HG02852 (cell line): Measurements from ENCODE around the gene KLRF2.
"Not testable (repeated sequence)": the region's sequence is repeated elsewhere in the genome, so short reads cannot be mapped to it uniquely, and the experiment has no call there.

Experiments
- ATAC-seq: cut with Tn5 transposase; IDR thresholded peaks from one replicate; pipeline ENCODE4 v1.9.1; 2021; ENCODE audit warnings: mild to moderate bottlenecking, moderate library complexity; ENCODE audit not compliant: unreplicated experiment

KLRF2 gene, protein sequence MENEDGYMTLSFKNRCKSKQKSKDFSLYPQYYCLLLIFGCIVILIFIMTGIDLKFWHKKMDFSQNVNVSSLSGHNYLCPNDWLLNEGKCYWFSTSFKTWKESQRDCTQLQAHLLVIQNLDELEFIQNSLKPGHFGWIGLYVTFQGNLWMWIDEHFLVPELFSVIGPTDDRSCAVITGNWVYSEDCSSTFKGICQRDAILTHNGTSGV

DNA sequence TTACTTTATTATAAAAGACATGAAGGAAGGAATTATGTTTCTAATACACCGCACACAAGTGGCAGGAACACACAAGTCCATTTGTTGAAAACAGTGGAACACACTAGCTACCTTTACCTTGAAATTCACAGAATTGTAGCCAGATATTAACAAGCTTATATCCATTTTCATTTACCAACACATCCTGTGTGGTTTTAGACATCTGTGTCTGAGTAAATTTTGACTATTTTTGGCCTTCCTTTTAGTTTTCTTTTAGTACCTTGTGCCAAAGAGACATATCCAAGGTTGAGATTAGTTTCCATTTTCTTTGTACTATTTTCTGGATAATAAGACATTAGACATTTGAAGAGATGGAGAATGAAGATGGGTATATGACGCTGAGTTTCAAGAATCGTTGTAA, at the start of gene KLRF2:
Gene KLRF2 (plus strand): TSS at position 244 of the 400 bp plus-strand sequence. CDS start 107 bp downstream, at position 351.
- no peak for ATAC-seq

DNA sequence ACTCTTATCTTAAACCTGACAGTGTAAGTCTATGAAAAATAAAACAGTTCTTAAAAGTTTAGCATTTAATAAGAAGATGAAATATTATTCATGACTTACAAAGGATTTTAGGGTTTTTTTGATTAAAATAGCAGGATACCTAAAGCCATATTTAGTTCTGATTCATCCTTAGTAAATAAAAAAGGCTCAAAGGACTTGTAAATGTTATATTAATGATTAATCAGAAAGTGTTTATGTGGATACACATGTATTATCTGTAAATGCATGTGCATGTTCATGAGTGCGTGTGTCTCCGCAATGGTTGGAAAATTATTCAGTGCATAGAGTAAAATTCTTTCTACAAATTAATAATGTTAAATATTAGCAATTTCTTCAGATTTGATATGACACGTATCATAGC, 49.6 kb upstream of the KLRF2 start:
- no peak for ATAC-seq

DNA sequence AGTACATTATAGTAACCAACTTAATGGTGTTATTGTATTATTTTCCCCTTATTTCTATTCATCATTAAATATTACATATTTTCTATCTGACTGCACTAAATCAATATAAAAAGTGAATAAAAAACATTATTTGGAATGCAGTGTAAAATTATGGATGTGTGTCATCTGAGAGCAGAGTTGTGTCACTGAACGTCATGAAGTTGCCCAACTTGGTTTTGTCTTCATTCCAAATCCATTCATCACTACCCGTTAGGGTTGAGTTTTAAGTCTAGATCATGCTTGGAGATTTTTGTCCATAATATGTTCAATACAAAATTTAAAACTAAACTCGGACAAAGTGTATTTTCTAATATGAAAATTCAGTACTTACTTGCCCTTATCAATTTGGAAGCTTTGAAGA, 37.9 kb upstream of the KLRF2 start:
- ATAC-seq = no peak

GRCh38 chr12:9848899-9849298, 32.4 kb upstream of the KLRF2 start:
- ATAC-seq = no peak

DNA sequence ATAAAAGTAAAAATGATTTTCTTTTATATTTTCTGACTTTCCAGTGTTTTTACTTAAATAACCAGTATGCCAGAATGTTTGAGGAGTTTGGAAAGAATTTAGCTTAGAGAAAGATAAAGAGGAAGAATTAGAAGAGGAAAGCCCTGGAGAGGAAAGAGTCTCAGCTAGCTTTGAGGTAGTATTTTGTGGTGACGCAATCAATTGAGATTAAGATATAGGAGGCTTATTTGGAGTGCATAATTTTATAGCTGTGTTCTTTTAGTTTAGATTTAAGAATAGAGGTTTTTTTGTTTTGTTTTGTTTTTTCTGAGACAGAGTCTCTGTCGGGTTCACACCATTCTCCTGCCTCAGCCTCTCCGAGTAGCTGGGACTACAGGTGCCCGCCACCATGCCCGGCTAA, 30.2 kb upstream of the KLRF2 start:
- no peak for ATAC-seq

DNA sequence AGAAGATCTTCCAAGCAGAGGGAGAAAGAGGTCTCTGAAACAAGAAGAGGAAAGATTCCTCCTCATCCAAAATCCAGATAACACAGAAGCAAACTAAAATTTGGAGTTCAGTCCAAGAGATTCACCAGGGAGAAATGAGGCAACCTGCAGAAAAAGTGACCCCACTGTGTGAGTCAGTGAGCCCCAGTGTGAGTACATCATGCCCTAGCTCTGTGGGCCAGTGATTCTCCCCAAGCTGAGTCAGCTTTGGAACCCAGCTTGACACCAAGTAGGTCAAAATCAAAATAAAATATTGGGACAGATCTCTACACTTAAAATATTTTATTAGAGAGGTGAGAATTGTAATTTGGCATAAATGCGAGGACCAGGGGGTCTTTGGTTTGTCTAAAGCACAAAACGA, 29.4 kb upstream of the KLRF2 start:
- no peak for ATAC-seq

GRCh38 chr12:9856151-9856550, 25.1 kb upstream of the KLRF2 start:
- ATAC-seq = no peak

DNA sequence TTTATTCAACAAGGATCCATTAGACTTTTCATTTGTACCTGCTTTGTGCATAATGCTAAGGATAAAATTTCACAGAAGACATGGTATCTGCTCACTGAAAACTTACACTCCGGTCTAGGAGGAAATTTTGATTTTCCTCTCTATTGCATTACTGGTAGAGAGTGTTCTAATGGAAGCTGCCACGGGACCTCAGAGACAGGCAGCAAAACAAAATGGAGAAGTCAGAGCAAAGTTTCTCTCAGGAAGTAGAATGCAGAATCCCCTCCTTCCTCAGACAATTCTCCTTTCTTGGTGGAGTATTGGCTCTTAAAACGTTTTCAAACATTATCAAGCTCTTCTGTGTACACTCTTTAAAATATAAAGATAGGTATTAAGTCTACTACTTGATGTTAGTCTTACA, 24.4 kb upstream of the KLRF2 start:
- no peak for ATAC-seq

- no peak for ATAC-seq
Observed at GRCh38 chr12:9858135-9858534, 23.2 kb upstream of the KLRF2 start.

GRCh38 chr12:9864913-9865675, 16.2 kb upstream of the KLRF2 start:
- ATAC-seq = no peak

- no peak for ATAC-seq
Observed at GRCh38 chr12:9866860-9867269, 14.4 kb upstream of the KLRF2 start.

DNA sequence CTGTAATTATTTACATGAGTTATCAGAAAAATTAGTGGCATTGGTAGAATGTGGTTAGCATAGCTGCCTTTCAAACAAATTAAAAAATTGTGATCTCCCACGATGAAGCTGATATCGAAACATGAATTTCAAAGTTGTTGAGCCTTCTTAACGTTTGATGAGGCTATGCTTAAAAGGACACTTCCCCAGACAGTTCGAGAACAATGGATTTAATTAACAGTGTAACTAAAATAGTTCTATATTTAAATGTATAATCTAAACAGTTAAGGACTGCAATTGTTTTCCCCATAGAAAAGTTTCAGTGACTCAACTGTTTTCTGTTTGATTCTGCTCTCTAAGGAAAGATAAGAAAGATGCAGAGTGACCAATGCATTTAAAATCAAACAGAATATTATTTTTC, 13.8 kb upstream of the KLRF2 start:
- no peak for ATAC-seq

GRCh38 chr12:9868311-9868801, 12.9 kb upstream of the KLRF2 start:
- ATAC-seq = no peak

- no peak for ATAC-seq
Observed at GRCh38 chr12:9868951-9869306, 12.4 kb upstream of the KLRF2 start.

DNA sequence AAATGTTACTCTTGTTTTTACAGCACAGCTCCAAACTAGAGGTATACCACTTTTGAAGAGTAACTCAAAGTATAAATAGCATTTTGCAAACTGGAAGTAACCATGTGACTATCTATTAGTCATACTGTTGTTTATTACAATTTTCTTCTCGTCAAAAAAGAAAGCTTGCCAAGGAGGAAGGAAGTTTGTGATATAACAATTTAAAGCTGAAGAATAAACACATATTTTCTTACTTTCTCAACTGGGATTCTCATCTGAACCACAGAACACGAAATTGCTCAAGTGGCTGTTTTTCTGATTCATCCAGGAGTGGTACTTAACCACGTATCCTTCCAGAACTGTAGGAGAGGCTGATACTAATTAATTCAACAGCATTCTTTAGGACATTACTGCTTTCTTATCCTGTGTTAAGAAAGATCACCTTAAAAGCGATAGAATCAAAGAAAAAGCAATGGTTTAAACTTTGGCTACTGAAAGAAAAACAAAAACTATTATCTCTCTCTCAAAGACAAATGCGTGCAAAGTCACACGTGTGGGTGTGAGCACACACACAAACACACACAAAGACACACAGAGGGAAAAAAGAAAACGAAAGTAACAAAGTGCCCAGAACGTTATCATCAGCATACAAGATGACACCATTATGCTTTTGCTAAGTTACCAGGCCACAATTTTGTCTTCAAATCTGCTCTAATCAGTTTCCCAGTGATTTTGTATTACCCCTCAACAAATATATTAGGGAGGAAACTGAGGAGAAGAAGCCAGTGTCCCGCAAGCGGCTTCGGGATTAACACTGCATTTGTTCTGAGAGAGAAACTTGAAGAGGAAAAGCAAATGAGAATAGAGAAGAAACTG, 11.8 kb upstream of the KLRF2 start, which contains the start of gene CLEC2B:
Gene CLEC2B (minus strand): TSS at position 48 of the 855 bp plus-strand sequence.
- no peak for ATAC-seq

DNA sequence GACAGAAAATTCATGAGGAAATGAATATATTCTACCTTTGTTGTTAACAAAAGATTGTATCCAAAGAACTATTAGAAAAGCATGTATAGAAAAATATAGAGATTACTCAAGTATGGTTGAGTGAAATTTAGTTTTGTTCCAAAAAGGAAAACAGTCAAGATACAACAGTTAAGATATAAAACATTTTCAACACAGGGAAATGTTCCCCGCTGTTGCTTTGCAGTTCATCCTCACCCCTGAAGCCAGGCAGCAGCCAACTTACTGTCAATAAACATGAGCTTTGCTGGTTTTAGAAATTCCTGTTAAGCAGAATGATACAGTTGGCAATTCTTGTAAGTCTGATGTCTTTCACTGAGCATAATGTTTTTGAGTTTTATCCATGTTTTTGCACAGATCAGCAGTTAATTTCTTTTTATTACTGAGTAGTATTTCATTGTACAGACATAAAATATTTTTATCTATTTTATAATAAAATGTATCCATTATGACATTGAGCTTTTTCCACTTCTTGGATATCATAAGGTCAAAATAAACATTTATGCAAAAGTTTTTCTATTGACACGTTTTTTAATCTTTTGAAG, 10.9 kb upstream of the KLRF2 start:
- no peak for ATAC-seq

GRCh38 chr12:9872162-9872561, 9.1 kb upstream of the KLRF2 start:
- no peak for ATAC-seq

DNA sequence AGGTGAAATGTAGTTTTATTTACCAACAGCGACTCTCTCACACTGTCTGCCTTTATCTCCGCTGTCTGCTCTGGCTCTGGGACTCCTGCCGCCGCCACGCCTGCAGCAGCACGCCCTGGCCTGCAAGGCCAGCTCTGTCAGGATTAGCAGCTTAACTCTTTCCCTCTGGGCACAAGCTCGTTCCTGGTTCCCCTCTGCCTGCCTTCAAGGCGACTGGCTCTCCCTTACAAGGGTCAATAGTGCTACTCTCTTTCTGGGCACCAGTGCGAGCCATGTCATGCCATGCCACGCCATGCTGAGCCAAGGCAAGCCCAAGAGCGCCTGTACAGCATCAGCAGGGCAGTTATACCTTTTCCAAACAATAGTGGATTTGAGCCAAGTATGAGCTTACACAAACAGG, 8.5 kb upstream of the KLRF2 start:
- ATAC-seq = no peak

GRCh38 chr12:9876120-9876519, 5.2 kb upstream of the KLRF2 start:
- ATAC-seq = not testable (repeated sequence)

GRCh38 chr12:9880532-9881078, 684 bp upstream of the KLRF2 start:
- no peak for ATAC-seq

DNA sequence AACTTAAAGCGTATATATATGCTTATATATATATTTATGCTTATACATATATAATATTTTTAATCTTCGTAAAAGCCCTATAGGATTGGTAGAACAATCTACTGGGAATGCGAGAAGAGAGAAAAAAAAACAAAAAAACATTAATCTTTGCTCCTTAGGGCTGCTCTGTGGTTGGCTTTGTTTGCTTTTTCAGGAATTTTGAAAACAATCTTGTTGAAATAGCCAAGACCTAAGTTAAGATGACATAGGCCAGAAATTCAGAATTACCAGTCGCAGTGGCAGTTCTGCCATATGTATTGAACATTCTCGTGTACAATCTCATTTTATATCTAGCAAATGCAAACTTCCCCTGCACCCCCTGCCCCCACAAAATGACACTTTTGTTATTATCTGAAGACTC, 699 bp downstream of the KLRF2 start:
- no peak for ATAC-seq
